NCI-H2107 (cell line): ENCODE results near the gene GABPB2.
A peak's percentile ranks its signal among the peaks of the same experiment; 100 is the strongest.

ENCODE experiments used
- DNase-seq: peaks from one replicate; lab custom pipeline; 2025; lab: John Stamatoyannopoulos, UW

Gene GABPB2

DNA sequence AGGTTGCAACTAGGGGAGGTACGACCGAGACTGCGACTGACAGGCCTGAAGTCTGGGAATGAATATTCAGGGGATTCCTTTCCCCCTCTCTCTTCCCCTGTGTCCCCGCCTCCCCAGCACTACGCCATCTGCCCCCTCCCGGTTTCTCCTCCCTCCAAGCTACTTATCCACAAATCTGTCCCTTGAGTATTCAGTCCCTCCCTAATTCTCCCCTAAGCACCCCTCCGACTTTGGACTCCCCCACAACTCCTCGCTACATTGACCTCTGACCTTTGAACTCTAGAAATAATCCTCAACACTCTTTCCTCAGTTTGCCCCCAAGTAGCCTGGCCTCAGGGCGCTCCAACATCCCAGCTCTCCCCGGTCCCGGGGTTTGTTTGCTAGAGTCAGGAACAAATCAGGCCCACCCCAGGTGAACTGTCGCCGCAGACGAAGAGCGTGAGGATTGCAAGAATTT lies 94.7 kb downstream of the GABPB2 start:
- DNase-seq, result peak; percentile 38

DNA sequence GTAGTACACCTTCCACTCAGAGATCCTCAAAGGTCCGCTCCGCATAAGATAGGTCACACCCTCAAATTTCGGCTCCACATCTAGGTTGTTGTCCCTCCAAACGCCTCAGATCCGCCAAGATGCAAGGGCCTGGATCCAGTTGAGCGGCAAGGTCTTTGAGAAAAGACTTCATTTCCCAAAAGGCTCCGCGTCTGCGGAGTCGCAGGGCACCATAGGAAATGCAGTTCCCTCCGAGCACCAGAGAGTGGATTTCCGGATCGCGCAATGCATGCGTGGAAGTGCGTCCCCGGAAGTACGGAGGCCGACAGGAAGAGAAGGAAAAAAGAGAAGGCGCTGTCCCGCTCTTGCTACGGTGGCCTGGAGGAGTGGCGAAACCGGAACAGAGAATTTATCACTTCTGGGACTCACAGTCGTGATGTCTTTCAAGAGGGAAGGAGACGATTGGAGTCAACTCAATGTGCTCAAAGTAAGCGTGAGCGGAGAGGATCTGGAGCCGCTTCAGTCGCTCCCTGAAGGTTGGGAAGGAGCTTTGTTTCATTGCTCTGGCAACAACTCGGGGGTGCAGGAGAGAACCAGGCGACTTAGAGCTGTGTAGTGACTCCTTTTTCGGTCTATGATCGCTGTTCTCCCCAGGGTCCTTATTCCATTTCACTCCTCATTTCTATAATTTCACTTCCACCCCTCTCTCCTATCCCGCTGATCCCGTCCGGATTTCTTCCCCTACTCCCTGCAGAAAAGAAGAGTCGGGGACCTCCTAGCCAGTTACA lies 95.4 kb downstream of the GABPB2 start, which contains the start of the genes LYSMD1 and SCNM1:
LYSMD1 (minus strand) TSS at position 165 of the 767 bp plus-strand sequence. CDS start 644 bp downstream, outside the sequence.
SCNM1 (plus strand) TSS at position 407 of the 767 bp plus-strand sequence; CDS start at position 416, 9 bp downstream.
- peak; percentile 97 for DNase-seq

DNA sequence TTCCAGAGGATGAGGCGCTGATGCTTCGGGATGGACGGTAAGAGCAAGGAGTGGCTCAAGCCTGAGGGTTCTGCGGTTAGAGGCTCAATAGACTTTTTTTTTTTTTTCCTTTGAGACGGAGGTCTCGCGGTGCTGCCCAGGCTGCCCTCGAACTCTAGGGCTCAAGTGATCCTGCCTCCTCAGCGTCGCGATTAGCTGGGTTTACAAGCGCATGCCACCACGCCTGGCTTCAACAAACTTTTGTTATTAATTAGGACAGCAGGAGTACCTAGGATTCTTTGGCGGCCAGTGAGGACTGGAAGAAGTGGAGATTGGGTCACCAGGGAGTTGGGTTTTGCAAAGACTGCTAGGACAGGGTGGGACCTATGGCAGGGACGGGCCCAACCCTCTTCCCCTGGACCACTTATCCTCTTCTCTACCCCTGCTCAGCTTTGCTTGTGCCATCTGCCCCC lies 96.0 kb downstream of the GABPB2 start:
- DNase-seq, result no peak

DNA sequence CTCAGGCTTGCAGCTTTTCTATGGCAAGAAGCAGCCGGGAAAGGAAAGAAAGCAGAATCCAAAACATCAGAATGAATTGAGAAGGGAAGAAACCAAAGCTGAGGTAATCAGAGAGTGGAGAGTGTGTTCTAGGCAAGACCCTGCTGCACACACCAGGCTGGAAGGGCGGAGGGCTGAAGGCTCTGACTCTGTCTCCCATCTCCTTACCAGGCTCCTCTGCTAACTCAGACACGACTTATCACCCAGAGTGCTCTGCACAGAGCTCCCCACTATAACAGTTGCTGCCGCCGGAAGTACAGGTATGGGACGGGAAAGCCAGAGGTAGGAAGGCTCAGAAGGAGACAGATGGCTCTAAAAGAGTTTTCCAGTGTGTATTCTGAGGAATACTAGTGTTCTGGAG lies 96.6 kb downstream of the GABPB2 start:
- DNase-seq, result no peak

DNA sequence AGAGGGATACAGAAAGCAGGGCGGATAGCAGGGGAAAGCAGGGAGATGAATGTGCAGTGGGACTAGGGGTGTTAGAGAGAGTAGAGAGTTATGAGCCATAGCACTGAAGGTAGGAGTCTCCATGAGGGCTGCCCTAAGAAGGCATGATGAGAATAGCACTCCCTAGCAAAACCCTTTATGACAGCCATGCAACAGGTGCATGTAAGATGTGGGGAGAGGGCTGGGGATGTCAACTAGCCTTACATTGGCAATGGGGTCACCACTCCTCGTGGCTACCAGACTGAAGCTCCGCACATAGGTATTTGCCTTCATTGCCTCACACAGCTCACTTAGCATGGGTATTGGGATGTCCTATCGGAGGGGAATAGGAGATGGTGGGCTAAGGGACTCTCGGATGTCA lies 100.6 kb downstream of the GABPB2 start:
- no peak for DNase-seq
